ENCODE data around the gene ARHGEF16. TPM values are rescaled to one million over a fixed set of nuclear protein-coding genes. Genes with fewer than 3 reads are reported as not detected.

Gene ARHGEF16
- total RNA-seq, 1 donor from 2014 or later, result 1.3 TPM

GRCh38 chr1:3529099-3529729, 74.7 kb downstream of the ARHGEF16 start:
- Histone ChIP-seq H3K4me2 (no peak overlapping the region), H3K4me1 (peaks cover 14% of the 10 kb centered on the region), H3K79me2 (ENCODE audit: low read depth) (no peaks in the 10 kb centered on the region), H3K9ac (no peak overlapping the region), H4K20me1 (ENCODE audit: low read depth) (peaks cover 78% of the 10 kb centered on the region), H3F3A (ENCODE audit: low read depth) (peaks cover 7% of the 10 kb centered on the region), H3K27ac (no peak overlapping the region), H2AFZ (replicated peaks) (no peak overlapping the region), H3K9me3 (ENCODE audit: low read depth) (no peaks in the 10 kb centered on the region), H3K27me3 (peaks cover 26% of the 10 kb centered on the region), H3K36me3 (no peaks in the 10 kb centered on the region), H3K4me3 (no peak overlapping the region)
- H3K4me3 Mint-ChIP-seq, result no peak overlapping the region
- DNase-seq (ENCODE audit: low spot score), result no peak
- H3K27me3 Mint-ChIP-seq (ENCODE audit: insufficient read depth, low read depth), result peaks cover 9% of the 10 kb centered on the region
- no peak overlapping the region for H3K27ac Mint-ChIP-seq
- H3K36me3 Mint-ChIP-seq, result no peaks in the 10 kb centered on the region
- peaks cover 29% of the 10 kb centered on the region for H3K4me1 Mint-ChIP-seq
- no peaks in the 10 kb centered on the region for H3K9me3 Mint-ChIP-seq
- no peak for TF ChIP-seq CTCF (IDR thresholded peaks at IDR 0.05)
- TF ChIP-seq EZH2phosphoT487 (IDR thresholded peaks at IDR 0.05), result no peak
- TF ChIP-seq EZH2 (IDR thresholded peaks at IDR 0.05), result no peak

- H3K27me3 Mint-ChIP-seq (ENCODE audit: insufficient read depth, low read depth), result peaks cover 9% of the 10 kb centered on the region
- H3K27ac Mint-ChIP-seq, result no peak overlapping the region
- no peak overlapping the region for H3K9ac ChIP-seq
- peaks cover 29% of the 10 kb centered on the region for H3K4me1 Mint-ChIP-seq
- DNase-seq (ENCODE audit: low spot score), result peak; percentile 36
- H3F3A ChIP-seq (ENCODE audit: low read depth), result peaks cover 7% of the 10 kb centered on the region
- H3K27me3 ChIP-seq, result peaks cover 26% of the 10 kb centered on the region
- TF ChIP-seq EZH2phosphoT487 (IDR thresholded peaks at IDR 0.05), result no peak
- TF ChIP-seq EZH2 (IDR thresholded peaks at IDR 0.05), result peak; percentile 46
- TF ChIP-seq CTCF (IDR thresholded peaks at IDR 0.05), result no peak
- H3K4me3 ChIP-seq, result peak overlapping the region; percentile 61
- H3K9me3 Mint-ChIP-seq, result no peaks in the 10 kb centered on the region
- no peaks in the 10 kb centered on the region for H3K9me3 ChIP-seq (ENCODE audit: low read depth)
- H3K27ac ChIP-seq, result no peak overlapping the region
- no peaks in the 10 kb centered on the region for H3K36me3 ChIP-seq
- peak overlapping the region; percentile 100 for H3K4me2 ChIP-seq
- H3K36me3 Mint-ChIP-seq, result no peaks in the 10 kb centered on the region
- peak overlapping the region; percentile 80 for H3K4me3 Mint-ChIP-seq
- no peaks in the 10 kb centered on the region for H3K79me2 ChIP-seq (ENCODE audit: low read depth)
- no peak overlapping the region for H2AFZ ChIP-seq (replicated peaks)
- peaks cover 68% of the 10 kb centered on the region for H4K20me1 ChIP-seq (ENCODE audit: low read depth)
- H3K4me1 ChIP-seq, result peaks cover 14% of the 10 kb centered on the region
Measured at GRCh38 chr1:3530086-3530925, 75.8 kb downstream of the ARHGEF16 start.

Other genes with a start within 250 kb of the ARHGEF16 start
- 1.7 and 25.6 TPM in 2 replicates for gene MEGF6, start 156.8 kb downstream of the ARHGEF16 start, total RNA-seq (ENCODE audit: low replicate concordance)
- 10.6 and 11.5 TPM in 2 replicates for gene TPRG1L, start 170.3 kb downstream of the ARHGEF16 start, total RNA-seq (ENCODE audit: low replicate concordance)
- gene WRAP73, start 195.4 kb downstream of the ARHGEF16 start, total RNA-seq (ENCODE audit: low replicate concordance), result 12.0 and 18.8 TPM in 2 replicates
- 0.31 TPM in 1 of 2 replicates, not detected in the other for gene TP73, start 197.9 kb downstream of the ARHGEF16 start, total RNA-seq (ENCODE audit: low replicate concordance)